ENCODE results near the gene LSG1. TPM values are rescaled to one million over a fixed set of nuclear protein-coding genes. Genes with fewer than 3 reads are reported as not detected.

Gene LSG1
- 26.1 and 27.2 TPM in 2 replicates for total RNA-seq

- no peak for TF ChIP-seq CTCF (IDR thresholded peaks at IDR 0.05; ENCODE audit: insufficient read depth, low read length, poor library complexity, severe bottlenecking)
- peak; percentile 56 for DNase-seq (ENCODE audit: low read depth)
- Histone ChIP-seq H3K36me3 (ENCODE audit: control insufficient read depth, insufficient read depth, low read length) (no peaks in the 10 kb centered on the region), H3K27me3 (ENCODE audit: control insufficient read depth, insufficient read depth, low read length) (no peaks in the 10 kb centered on the region), H3K4me3 (ENCODE audit: low read depth, low read length) (peak within 1 kb of the TSS; percentile 98)
Observed at GRCh38 chr3:194671900-194672808, at the start of gene LSG1. Gene LSG1, minus strand, starts transcription at chr3:194672191. Its CDS starts 29 bp downstream, at chr3:194672162.

GRCh38 chr3:194720048-194720447 lies 48.1 kb upstream of the LSG1 start:
- no peaks in the 10 kb centered on the region for H3K27me3 ChIP-seq (ENCODE audit: control insufficient read depth, insufficient read depth, low read length)
- TF ChIP-seq CTCF (IDR thresholded peaks at IDR 0.05; ENCODE audit: insufficient read depth, low read length, poor library complexity, severe bottlenecking) = no peak
- no peak for DNase-seq (ENCODE audit: low read depth)
- no peaks in the 10 kb centered on the region for H3K36me3 ChIP-seq (ENCODE audit: control insufficient read depth, insufficient read depth, low read length)
- no peak overlapping the region for H3K4me3 ChIP-seq (ENCODE audit: low read depth, low read length)

- H3K36me3 ChIP-seq (ENCODE audit: control insufficient read depth, insufficient read depth, low read length) = no peaks in the 10 kb centered on the region
- no peak for DNase-seq (ENCODE audit: low read depth)
- H3K27me3 ChIP-seq (ENCODE audit: control insufficient read depth, insufficient read depth, low read length) = no peaks in the 10 kb centered on the region
- no peak for TF ChIP-seq CTCF (IDR thresholded peaks at IDR 0.05; ENCODE audit: insufficient read depth, low read length, poor library complexity, severe bottlenecking)
- no peak overlapping the region for H3K4me3 ChIP-seq (ENCODE audit: low read depth, low read length)
Observed at GRCh38 chr3:194718079-194718478, 46.1 kb upstream of the LSG1 start.

- DNase-seq (ENCODE audit: low read depth) = no peak
- TF ChIP-seq CTCF (IDR thresholded peaks at IDR 0.05; ENCODE audit: insufficient read depth, low read length, poor library complexity, severe bottlenecking) = no peak
- no peaks in the 10 kb centered on the region for H3K27me3 ChIP-seq (ENCODE audit: control insufficient read depth, insufficient read depth, low read length)
- no peak overlapping the region for H3K4me3 ChIP-seq (ENCODE audit: low read depth, low read length)
- H3K36me3 ChIP-seq (ENCODE audit: control insufficient read depth, insufficient read depth, low read length) = no peaks in the 10 kb centered on the region
Observed at GRCh38 chr3:194715022-194715800, 43.2 kb upstream of the LSG1 start.

- no peak for DNase-seq (ENCODE audit: low read depth)
- TF ChIP-seq CTCF (IDR thresholded peaks at IDR 0.05; ENCODE audit: insufficient read depth, low read length, poor library complexity, severe bottlenecking) = no peak
- no peak overlapping the region for H3K4me3 ChIP-seq (ENCODE audit: low read depth, low read length)
- no peaks in the 10 kb centered on the region for H3K36me3 ChIP-seq (ENCODE audit: control insufficient read depth, insufficient read depth, low read length)
- no peaks in the 10 kb centered on the region for H3K27me3 ChIP-seq (ENCODE audit: control insufficient read depth, insufficient read depth, low read length)
Observed at GRCh38 chr3:194714564-194714963, 42.6 kb upstream of the LSG1 start.

Data from kidney epithelial cell (primary cell).